Activated naive CD8-positive, alpha-beta T cell treated with anti-CD3 and anti-CD28 coated beads, Interleukin-2, amount 10 ng/mL, durations not matched to agents 7 days and 5 days (primary cell): ENCODE data around the gene PIGZ. TPM values are rescaled to one million over a fixed set of nuclear protein-coding genes. Genes with fewer than 3 reads are reported as not detected.
A peak's percentile ranks its signal among the peaks of the same experiment; 100 is the strongest.
"Not testable (repeated sequence)": the region's sequence is repeated elsewhere in the genome, so short reads cannot be mapped to it uniquely, and the experiment has no call there.

Experiments used
- ATAC-seq: fragments of 150-1000 bp; cut with Tn5 transposase; one replicate; pipeline ENCODE4 v1.10.0; 2021; ENCODE audit warnings: low read depth, moderate library complexity
- POLR2A ChIA-PET: fragments of 350-600 bp; sonication (Branson Sonifier 250); formaldehyde crosslinking; loops from one replicate; lab custom pipeline; 2021; ENCODE audit warnings: antibody characterized with exemption; lab: Charles Lee
- DNase-seq: peaks from one replicate; pipeline ENCODE4 v3.0.0; 2021
- H3K27ac Mint-ChIP-seq: one replicate; pipeline ENCODE4 v1.8.0; 2022; ENCODE audit warnings: mild to moderate bottlenecking, mixed read lengths
- H3K27me3 Mint-ChIP-seq: one replicate; pipeline ENCODE4 v1.8.0; 2022; ENCODE audit warnings: mild to moderate bottlenecking, moderate library complexity, mixed read lengths
- H3K36me3 Mint-ChIP-seq: one replicate; pipeline ENCODE4 v1.8.0; 2021; ENCODE audit warnings: mild to moderate bottlenecking, mixed read lengths
- H3K4me1 Mint-ChIP-seq: one replicate; pipeline ENCODE4 v1.8.0; 2021; ENCODE audit warnings: mixed read lengths
- H3K4me3 Mint-ChIP-seq: one replicate; pipeline ENCODE4 v1.8.0; 2022; ENCODE audit warnings: mild to moderate bottlenecking, moderate library complexity, mixed read lengths
- H3K9me3 Mint-ChIP-seq: one replicate; pipeline ENCODE4 v1.8.0; 2021; ENCODE audit warnings: mixed read lengths
- total RNA-seq, 2 experiments: library from RNA; stranded (reverse); gene quantifications; one replicate each; pipeline ENCODE4 v1.2.3, GENCODE V29; 2021

The PIGZ gene
- total RNA-seq, 2 experiments from 2014 or later, result 1.4 TPM

DNA sequence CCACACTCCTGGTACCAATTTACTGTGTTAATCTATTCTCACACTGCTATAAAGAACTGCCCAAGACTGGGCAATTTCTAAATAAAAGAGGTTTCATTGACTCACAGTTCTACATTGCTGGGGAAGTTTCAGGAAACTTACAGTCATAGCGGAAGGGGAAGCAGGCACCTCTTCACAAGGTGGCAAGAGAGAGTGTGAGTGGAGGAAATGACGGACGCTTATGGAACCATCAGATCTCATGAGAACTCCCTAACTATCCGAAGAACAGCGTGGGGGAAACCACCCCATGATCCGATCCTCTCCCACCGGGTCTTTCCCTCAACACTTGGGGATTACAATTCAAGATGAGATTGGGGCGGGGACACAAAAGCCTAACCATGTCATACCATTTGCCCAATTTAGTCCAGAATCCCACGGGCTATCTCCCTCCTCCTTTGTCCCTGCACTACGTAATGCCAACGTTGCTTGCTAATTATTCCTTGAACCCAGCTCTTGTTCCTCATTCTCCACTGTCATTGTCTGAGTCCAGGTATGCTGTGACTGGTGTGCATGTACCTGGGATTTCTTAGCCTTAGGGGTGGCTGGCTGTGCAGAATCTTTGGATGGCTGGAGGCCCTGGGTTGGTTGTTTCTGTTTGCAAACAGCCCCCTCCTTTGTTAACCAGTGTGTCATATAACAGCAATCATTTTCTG lies 3.4 kb downstream of the PIGZ start:
- DNase-seq, result no peak
- Mint-ChIP-seq H3K4me3 (no peak overlapping the region), H3K27ac (no peak overlapping the region), H3K9me3 (no peaks in the 10 kb centered on the region), H3K4me1 (peaks cover 11% of the 10 kb centered on the region), H3K27me3 (peaks cover 13% of the 10 kb centered on the region), H3K36me3 (peaks cover 3% of the 10 kb centered on the region)
- ATAC-seq, result no peak
- POLR2A ChIA-PET, result no interaction called here

DNA sequence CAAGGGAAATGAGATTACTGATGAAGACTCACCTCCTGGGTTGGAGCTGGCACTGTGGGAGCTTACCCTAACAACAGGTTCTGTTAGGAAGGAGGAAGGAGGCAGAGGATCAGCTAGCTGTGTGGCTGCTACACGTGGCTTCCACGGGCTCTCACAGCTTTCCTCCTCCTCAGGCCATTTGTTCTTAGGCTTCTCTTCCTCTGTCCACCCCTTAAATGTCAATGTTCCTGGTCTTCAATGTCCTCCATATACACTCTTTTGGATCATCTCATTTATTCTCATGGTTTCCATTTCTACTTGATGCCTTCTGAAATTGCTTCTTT lies 5.0 kb downstream of the PIGZ start:
- no peaks in the 10 kb centered on the region for H3K9me3 Mint-ChIP-seq

DNA sequence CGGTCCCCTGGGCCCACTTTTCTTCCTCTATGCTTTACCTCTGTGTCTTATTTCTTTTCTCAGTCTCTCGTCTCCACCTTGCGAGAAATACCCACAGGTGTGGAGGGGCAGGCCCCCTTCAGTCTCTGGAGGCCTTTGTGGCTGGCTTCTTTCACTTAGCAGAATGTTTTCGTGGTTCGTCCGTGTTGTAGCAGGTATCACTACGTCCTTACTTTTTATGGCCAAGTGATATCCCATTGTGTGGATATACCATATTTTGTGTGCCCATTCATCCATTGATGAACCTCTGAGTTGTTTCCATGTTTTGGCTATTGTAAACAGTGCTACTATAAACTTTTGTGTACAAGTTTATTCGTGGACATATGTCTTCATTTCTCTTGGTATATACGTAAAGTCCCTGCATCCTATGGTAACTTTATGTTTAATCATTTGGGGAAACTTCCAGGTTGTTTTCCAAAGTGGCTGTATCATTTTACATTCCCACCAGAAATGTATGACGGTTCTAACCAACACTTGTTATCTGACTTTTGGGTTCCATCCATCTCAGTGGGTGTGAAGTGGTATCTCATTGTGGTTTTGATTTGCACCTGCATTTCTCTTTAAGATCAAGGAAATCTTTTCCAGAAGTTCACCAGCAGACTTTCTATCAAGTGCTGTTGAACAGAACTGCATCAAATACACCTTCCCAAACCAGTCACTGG lies 5.6 kb downstream of the PIGZ start:
- POLR2A ChIA-PET, result no interaction called here
- H3K36me3 Mint-ChIP-seq, result peaks cover 3% of the 10 kb centered on the region
- no peak overlapping the region for H3K27ac Mint-ChIP-seq
- H3K4me3 Mint-ChIP-seq, result no peak overlapping the region
- H3K4me1 Mint-ChIP-seq, result peaks cover 7% of the 10 kb centered on the region
- H3K9me3 Mint-ChIP-seq, result no peaks in the 10 kb centered on the region
- DNase-seq (no peak), ATAC-seq (no peak)
- H3K27me3 Mint-ChIP-seq, result peaks cover 16% of the 10 kb centered on the region

More for the DNA sequence above, 5.0 kb downstream of the PIGZ start:
- H3K4me3 Mint-ChIP-seq, result no peak overlapping the region
- peaks cover 16% of the 10 kb centered on the region for H3K27me3 Mint-ChIP-seq
- no peak overlapping the region for H3K27ac Mint-ChIP-seq
- H3K4me1 Mint-ChIP-seq, result peaks cover 8% of the 10 kb centered on the region
- ATAC-seq (no peak), DNase-seq (no peak)
- POLR2A ChIA-PET, result no interaction called here
- H3K36me3 Mint-ChIP-seq, result peaks cover 3% of the 10 kb centered on the region

DNA sequence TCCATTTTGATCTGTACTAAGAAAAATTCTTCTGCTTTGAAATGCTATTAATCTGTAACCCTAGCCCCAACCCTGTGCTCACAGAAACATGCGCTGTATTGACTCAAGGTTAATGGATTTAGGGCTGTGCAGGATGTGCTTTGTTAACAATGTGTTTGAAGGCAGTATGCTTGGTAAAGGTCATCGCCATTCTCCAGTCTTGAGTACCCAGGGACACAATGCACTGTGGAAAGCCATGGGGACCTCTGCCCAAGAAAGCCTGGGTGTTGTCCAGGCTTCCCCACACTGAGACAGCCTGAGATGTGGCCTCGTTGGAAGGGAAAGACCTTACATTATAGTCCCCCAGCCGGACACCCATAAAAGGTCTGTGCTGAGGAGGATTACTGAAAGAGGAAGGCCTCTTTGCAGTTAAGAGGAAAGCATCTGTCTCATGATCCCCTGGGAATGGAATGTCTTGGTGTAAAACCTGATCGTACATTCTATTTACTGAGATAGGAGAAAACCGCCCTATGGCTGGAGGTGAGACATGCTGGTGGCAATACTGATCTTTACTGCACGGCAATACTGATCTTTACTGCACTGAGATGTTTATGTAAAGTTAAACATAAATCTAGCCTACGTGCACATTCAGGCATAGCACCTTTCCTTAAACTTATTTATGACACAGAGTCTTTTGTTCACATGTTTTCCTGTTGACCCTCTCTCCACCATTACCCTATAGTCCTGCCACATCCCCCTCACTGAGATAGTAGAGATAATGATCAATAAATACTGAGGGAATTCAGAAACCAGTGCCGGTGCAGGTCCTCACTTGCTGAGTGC lies 6.3 kb downstream of the PIGZ start:
- peaks cover 11% of the 10 kb centered on the region for H3K27me3 Mint-ChIP-seq
- H3K9me3 Mint-ChIP-seq, result no peaks in the 10 kb centered on the region
- POLR2A ChIA-PET, result no interaction called here
- DNase-seq (no peak), ATAC-seq (no peak)
- H3K4me1 Mint-ChIP-seq, result no peaks in the 10 kb centered on the region
- no peak overlapping the region for H3K27ac Mint-ChIP-seq
- H3K4me3 Mint-ChIP-seq, result no peak overlapping the region
- peaks cover 3% of the 10 kb centered on the region for H3K36me3 Mint-ChIP-seq

DNA sequence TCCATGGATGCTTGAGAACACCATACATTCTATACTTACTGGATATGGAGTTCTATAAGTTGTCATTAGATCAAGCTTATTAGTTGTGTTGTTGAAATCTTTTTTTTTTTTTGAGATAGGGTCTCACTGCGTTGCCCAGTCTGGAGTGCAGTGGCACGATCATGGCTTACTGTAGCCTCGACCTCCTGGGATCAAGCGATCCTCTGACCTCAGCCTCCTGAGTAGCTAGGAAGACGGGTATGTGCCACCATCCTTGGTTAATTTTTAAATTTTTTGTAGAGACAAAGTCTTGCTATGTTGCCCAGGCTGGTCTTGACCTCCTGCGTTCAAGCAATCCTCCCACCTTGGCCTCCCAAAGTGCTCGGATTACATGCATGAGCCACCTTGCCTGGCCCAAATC lies 13.8 kb downstream of the PIGZ start:
- no peak for ATAC-seq
- no peak overlapping the region for H3K27ac Mint-ChIP-seq
- no peak overlapping the region for H3K4me3 Mint-ChIP-seq
- no peaks in the 10 kb centered on the region for H3K36me3 Mint-ChIP-seq
- no peaks in the 10 kb centered on the region for H3K4me1 Mint-ChIP-seq
- H3K9me3 Mint-ChIP-seq, result no peaks in the 10 kb centered on the region
- H3K27me3 Mint-ChIP-seq, result peaks cover 21% of the 10 kb centered on the region
- DNase-seq, result no peak
- POLR2A ChIA-PET, result interaction anchor here (1.1 kb wide), 1 partner anchor 13 kb away, joined by 4 read pairs; the partner anchor contains the start of gene NCBP2

DNA sequence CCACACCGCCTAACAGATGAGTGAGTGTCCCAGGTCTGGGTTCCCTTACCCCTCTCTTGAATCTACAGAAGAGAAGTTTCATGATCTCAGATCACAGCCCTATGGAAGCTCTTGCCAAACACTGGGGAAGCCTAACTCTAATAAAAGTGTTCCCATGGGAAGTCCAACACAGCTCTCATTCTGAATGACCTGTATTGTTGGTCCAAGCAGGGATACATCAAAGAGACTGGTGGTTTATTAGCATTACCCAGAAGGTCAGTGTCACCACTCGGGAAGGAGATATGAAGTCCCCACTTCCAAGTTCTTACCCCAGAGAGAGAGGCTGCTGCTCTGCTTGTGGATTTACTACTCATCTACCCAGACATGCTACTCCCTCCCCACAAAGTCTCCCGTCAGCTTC lies 17.3 kb downstream of the PIGZ start:
- no peaks in the 10 kb centered on the region for H3K36me3 Mint-ChIP-seq
- no peak for ATAC-seq
- POLR2A ChIA-PET, result interaction anchor here (0.8 kb wide), 1 partner anchor 8 kb away, joined by 3 read pairs; no protein-coding TSS in a partner anchor
- H3K9me3 Mint-ChIP-seq, result no peaks in the 10 kb centered on the region
- H3K27me3 Mint-ChIP-seq, result peaks cover 8% of the 10 kb centered on the region
- H3K27ac Mint-ChIP-seq, result no peak overlapping the region
- peaks cover 2% of the 10 kb centered on the region for H3K4me1 Mint-ChIP-seq
- no peak for DNase-seq
- no peak overlapping the region for H3K4me3 Mint-ChIP-seq

DNA sequence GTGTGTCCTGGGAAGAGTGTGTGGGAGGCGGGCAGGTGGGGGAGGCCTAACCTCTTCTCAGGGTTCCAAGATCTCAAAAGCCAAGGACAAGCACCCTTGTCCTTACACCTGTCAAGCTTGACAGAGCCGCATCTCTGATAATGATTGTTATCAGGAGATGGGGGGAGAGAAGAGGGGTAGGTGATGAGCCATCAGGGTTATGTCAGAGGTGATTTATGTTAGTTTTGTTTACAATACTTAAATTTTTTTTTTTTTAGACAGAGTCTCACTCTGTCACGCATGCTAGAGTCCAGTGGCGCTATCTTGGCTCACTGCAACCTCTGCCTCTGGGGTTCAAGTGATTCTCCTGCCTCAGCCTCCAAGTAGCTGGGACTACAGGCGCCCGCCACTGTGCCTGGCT lies 18.9 kb downstream of the PIGZ start:
- Mint-ChIP-seq H3K36me3 (no peaks in the 10 kb centered on the region), H3K27ac (no peak overlapping the region), H3K9me3 (no peaks in the 10 kb centered on the region), H3K27me3 (peaks cover 8% of the 10 kb centered on the region), H3K4me1 (peaks cover 3% of the 10 kb centered on the region), H3K4me3 (no peak overlapping the region)
- no peak for ATAC-seq
- DNase-seq, result no peak
- POLR2A ChIA-PET, result no interaction called here

DNA sequence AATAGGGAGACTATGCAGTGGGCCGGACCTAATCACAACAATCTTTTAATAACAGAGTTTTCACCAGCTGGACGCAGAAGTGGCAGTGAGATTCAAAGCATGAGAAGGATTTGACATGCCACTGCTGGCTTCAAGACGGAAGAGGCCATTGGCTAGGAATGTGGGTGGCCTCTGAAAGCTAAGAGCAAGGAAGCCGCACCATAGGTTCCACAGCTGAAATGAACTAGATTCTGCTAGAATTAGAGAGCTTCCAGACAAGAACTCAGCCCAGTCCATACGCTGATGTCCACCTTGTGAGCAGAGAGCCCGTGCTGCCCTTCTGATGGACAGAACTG lies 19.4 kb downstream of the PIGZ start:
- no peak overlapping the region for H3K4me3 Mint-ChIP-seq
- peaks cover 3% of the 10 kb centered on the region for H3K4me1 Mint-ChIP-seq
- no peaks in the 10 kb centered on the region for H3K36me3 Mint-ChIP-seq
- POLR2A ChIA-PET, result no interaction called here
- peaks cover 8% of the 10 kb centered on the region for H3K27me3 Mint-ChIP-seq
- DNase-seq (no peak), ATAC-seq (no peak)
- no peak overlapping the region for H3K27ac Mint-ChIP-seq
- no peaks in the 10 kb centered on the region for H3K9me3 Mint-ChIP-seq

DNA sequence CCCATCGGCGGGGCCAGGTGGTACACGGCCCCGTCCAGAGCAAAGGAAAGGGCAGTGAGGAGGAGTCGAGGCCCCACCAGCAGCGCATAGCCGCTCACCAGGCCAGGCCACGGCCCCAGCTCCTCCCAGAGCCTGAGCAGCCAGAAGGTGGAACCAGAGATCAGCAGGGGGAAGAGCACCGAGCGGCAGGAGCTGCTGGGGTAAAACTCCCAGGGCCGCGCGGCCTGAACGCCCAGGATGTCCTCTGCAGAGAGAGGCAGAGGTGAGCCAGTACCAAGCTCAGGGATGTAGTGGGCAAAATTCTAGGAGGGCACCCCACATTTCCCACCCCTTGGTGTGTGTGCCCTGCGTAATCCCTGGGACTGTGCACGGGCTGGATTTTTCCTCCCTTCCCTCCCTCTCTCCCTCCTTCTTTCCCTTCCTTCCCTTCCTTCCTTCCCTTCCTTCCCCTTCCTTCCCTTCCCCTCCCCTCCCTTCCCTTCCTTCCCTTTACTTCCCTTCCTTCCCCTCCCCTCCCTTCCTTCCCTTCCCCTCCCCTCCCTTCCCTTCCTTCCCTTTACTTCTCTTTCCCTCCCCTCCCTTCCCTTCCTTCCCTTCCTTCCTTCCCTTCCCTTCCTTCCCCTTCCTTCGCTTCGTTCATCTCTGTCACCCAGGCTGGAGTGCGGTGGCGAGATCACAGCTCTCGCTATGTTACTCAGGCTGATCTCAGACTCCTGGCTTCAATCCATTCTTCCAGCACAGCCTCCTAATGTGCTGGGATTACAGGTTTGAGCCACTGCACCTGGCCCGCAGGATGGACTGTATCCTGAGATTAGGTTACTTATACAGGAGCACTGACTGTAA lies 20.0 kb downstream of the PIGZ start:
- no peak for ATAC-seq
- Mint-ChIP-seq H3K27ac (no peak overlapping the region), H3K4me3 (no peak overlapping the region), H3K36me3 (peaks cover under 1% of the 10 kb centered on the region), H3K4me1 (peaks cover 8% of the 10 kb centered on the region), H3K27me3 (peaks cover 8% of the 10 kb centered on the region), H3K9me3 (no peaks in the 10 kb centered on the region)
- DNase-seq, result no peak
- POLR2A ChIA-PET, result no interaction called here

DNA sequence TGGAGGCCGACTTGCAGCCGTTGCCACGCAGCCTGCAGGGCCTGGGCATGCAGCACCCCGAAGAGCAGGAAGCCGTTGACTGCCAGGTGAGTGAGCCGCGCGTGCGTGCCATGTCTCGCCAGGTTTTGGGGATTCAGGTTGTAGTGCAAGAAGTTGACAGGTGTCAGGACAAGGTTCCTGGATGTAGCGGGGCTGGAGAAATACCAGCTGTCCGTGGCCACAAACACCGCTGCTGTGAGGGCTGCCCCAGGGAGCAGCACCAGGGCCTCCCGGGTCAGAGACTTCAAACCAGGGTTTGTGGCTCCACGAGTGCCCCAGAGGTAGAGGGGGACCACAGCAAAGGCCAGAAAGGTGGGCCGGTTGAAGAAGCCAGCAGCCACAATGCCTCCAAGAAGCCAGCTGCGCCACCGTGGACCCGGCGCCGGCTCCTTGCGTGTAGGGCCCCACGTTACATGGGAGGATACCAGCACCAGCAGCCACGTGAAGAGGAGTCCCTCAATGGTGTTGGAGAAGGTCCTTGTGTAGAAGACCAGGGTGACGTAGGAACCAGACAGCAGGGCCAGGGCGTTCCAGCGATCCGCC lies 20.7 kb downstream of the PIGZ start:
- Mint-ChIP-seq H3K9me3 (no peaks in the 10 kb centered on the region), H3K4me3 (no peak overlapping the region), H3K27me3 (peaks cover 3% of the 10 kb centered on the region), H3K4me1 (peaks cover 15% of the 10 kb centered on the region), H3K27ac (no peak overlapping the region), H3K36me3 (peaks cover 2% of the 10 kb centered on the region)
- POLR2A ChIA-PET, result no interaction called here
- no peak for ATAC-seq
- DNase-seq, result no peak

DNA sequence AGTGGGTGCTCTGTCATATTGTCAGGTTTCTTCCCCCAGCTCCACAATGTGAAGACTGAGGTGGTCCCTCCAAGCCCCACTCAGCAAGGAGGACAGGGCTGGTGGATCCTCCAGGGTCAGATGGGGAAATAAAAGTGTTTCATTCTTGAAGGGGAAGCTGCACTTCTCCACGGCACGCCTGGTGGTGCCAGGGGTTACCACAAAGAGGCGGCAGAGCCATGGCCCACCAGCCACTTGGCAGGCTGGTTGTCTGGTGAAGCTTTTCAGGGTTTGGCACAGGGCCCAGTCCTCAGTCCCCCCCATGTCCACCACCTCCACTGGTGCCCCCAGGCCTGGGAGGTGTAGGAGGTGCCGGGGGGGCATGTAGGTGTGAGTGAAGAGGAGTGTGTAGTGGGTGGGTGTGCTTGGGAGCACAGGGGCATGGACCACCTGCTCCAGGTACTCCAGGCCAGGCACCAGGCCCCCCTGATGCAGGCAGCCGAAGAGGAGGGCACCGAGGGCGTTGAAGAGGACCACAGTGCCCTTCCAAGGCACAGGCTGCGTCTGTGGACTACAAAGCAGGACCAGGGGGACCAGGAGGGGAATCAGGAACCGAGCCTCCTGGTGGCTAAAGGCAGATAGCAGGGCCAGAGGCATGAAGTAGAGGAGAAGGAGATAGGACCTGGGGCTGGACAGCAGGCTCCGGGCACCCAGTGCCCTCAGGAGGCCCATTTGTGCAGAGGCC lies 21.3 kb downstream of the PIGZ start:
- Mint-ChIP-seq H3K27ac (no peak overlapping the region), H3K27me3 (no peaks in the 10 kb centered on the region), H3K4me1 (peaks cover 15% of the 10 kb centered on the region), H3K4me3 (no peak overlapping the region), H3K9me3 (no peaks in the 10 kb centered on the region), H3K36me3 (peaks cover 3% of the 10 kb centered on the region)
- POLR2A ChIA-PET, result no interaction called here
- DNase-seq, result no peak
- no peak for ATAC-seq

DNA sequence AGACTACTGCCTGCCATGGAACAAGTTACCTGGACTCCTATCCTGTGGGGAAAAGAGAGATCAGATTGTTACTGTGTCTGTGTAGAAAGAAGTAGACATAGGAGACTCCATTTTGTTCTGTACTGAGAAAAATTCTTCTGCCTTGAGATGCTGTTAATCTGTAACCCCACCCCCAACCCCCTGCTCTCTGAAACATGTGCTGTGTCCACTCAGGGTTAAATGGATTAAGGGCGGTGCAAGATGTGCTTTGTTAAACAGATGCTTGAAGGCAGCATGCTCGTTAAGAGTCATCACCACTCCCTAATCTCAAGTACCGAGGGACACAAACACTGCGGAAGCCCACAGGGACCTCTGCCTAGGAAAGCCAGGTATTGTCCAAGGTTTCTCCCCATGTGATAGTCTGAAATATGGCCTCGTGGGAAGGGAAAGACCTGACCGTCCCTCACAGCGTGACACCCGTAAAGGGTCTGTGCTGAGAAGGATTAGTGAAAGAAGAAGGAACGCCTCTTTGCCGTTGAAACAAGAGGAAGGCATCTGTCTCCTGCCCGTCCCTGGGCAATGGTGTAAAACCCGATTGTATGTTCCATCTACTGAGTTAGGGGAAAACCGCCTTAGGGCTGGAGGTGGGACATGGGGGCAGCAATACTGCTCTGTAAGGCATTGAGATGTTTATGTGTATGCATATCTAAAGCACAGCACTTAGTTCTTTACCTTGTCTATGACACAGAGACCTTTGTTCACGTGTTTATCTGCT lies 24.4 kb downstream of the PIGZ start:
- DNase-seq, H3K27me3 Mint-ChIP-seq, POLR2A ChIA-PET, ATAC-seq, H3K36me3 Mint-ChIP-seq, H3K9me3 Mint-ChIP-seq: not testable (repeated sequence)
- Mint-ChIP-seq H3K4me1 (peaks cover 31% of the 10 kb centered on the region), H3K4me3 (peak overlapping the region; percentile 98), H3K27ac (peak overlapping the region; percentile 61)
